Upper lobe of right lung (tissue), 1 donor: ENCODE data around the gene SVEP1. TPM values are rescaled to one million over a fixed set of nuclear protein-coding genes. Genes with fewer than 3 reads are reported as not detected.

ENCODE experiments used
- ATAC-seq: fragments of 200-7000 bp; cut with Tn5 transposase; one replicate; pipeline ENCODE4 v1.9.1; 2020; ENCODE audit warnings: mild to moderate bottlenecking, moderate library complexity
- DNase-seq: peaks from one replicate; pipeline ENCODE4 v3.0.0-alpha.2; 2020
- H3K27ac ChIP-seq: fragments of 200-600 bp; one replicate; pipeline ENCODE4 v1.8.0; 2022
- H3K27me3 ChIP-seq: fragments of 200-600 bp; one replicate; pipeline ENCODE4 v1.8.0; 2022; ENCODE audit warnings: mild to moderate bottlenecking
- H3K36me3 ChIP-seq: fragments of 200-600 bp; one replicate; pipeline ENCODE4 v1.8.0; 2022
- H3K4me1 ChIP-seq: fragments of 200-600 bp; one replicate; pipeline ENCODE4 v1.8.0; 2022
- H3K4me3 ChIP-seq: fragments of 200-600 bp; one replicate; pipeline ENCODE4 v1.8.0; 2022; ENCODE audit warnings: mild to moderate bottlenecking
- H3K9me3 ChIP-seq: fragments of 200-600 bp; one replicate; pipeline ENCODE4 v1.8.0; 2022
- CTCF ChIP-seq: fragments of 200-600 bp; IDR thresholded peaks from one replicate; pipeline ENCODE4 v1.8.0; 2022; ENCODE audit warnings: antibody characterized with exemption
- intact Hi-C: fragments of 100-400 bp; cut with DNase I; formaldehyde crosslinking; loops from one replicate; pipeline ENCODE4 v1.11.0; 2022
- total RNA-seq: library from RNA; stranded (reverse); fragmentation: NEBNext Ultra II Directional; extraction: Animal tissue kit (Norgen Biotek cat#: 25700); gene quantifications from one replicate; pipeline ENCODE4 v1.2.1, GENCODE V29; 2021
- donor health status: DM: no; HTN: yes; CAD: no; lungs with severe emphysema.

Gene SVEP1
- total RNA-seq, 1 donor from 2014 or later: 88.1 TPM

DNA sequence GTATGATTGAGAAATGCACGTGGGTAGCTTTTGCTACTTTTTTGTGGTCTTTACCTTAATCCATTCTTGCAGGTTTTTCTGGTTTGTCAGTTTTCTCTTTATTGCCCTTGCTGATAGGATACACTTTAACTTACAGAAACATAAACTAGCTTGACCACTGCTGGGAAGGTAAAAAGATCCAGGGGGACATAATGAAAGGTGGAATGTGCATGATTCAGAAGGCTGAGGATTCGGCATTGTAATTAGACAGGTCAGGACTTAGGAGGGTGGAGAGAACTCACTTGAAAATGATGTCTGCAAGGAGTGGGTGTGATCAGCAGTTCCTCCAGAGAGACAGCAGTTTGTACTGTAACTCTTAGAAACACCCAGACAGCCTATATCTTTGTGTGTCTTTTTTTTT lies 222.0 kb downstream of the SVEP1 start:
- no peak for DNase-seq
- Histone ChIP-seq H3K4me3 (no peak overlapping the region), H3K9me3 (no peaks in the 10 kb centered on the region), H3K36me3 (no peaks in the 10 kb centered on the region), H3K4me1 (no peaks in the 10 kb centered on the region), H3K27ac (no peak overlapping the region), H3K27me3 (no peaks in the 10 kb centered on the region)
- no peak for TF ChIP-seq CTCF
- ATAC-seq: no peak
- intact Hi-C loops: no loop called here

DNA sequence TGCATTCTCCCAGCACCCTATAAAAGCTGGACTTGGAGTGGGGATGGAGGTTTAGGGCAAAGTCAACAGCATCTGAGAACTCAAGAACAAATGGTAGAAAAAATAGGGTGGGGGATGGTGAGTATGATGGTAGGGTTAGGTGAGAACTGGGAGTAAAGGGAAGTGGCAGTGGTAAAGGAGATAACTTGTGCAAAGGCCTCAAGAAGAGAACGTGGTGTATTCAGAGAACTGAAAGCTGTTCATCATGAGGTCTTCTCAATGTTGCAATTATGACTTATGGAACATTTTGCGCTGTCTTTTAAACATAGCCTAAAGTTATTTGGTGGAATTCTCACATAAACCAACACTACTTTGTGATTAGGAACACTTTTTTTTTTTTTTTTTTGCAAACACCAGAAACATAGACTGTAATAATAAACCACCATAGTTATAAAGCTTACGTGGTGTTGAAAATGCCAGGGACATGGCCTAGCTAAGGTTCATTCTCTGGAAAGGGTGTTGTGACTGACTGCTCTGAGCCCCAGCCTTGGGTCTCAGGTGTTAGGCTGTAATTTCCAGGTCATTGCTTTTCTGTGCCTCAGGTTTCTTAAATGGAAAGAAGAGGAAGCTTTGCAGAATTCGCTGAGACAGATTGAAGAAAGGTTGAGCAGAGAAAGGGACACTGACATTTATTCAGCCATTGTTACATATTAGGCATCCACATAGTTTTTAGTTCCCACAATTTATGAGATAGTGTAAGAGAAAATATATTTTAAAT lies 222.7 kb downstream of the SVEP1 start:
- TF ChIP-seq CTCF: no peak

DNA sequence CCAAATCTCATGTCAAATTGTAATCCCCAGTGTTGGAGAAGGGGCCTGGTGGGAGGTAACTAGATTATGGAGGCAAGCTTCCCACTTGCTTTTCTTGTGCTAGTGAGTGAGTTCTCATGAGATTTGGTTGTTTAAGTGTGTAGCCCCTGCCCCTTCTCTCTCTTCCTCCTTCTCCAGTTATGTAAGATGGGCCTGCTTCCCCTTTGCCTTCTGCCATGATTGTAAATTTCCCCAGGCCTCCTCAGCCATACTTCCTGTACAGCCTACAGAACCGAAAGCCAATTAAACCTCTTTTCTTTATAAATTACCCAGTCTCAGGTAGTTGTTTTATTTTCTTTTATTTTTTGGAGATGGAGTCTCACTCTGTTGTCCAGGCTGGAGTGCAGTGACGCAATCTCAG lies 223.6 kb downstream of the SVEP1 start:
- Histone ChIP-seq H3K27me3 (no peaks in the 10 kb centered on the region), H3K4me3 (no peak overlapping the region), H3K36me3 (no peaks in the 10 kb centered on the region), H3K4me1 (no peaks in the 10 kb centered on the region), H3K9me3 (no peaks in the 10 kb centered on the region), H3K27ac (no peak overlapping the region)
- no peak for TF ChIP-seq CTCF
- DNase-seq (no peak), ATAC-seq (peak; percentile 22)
- intact Hi-C loops: no loop called here

More for the DNA sequence above, 222.7 kb downstream of the SVEP1 start:
- no peak overlapping the region for H3K4me3 ChIP-seq
- intact Hi-C loops: no loop called here
- H3K9me3 ChIP-seq: no peaks in the 10 kb centered on the region
- no peak overlapping the region for H3K27ac ChIP-seq
- no peaks in the 10 kb centered on the region for H3K36me3 ChIP-seq
- DNase-seq (no peak), ATAC-seq (peak; percentile 80)
- H3K4me1 ChIP-seq: no peaks in the 10 kb centered on the region
- no peaks in the 10 kb centered on the region for H3K27me3 ChIP-seq

GRCh38 chr9:110351009-110351467 lies 228.5 kb downstream of the SVEP1 start:
- ATAC-seq: no peak
- Histone ChIP-seq H3K4me1 (no peaks in the 10 kb centered on the region), H3K36me3 (no peaks in the 10 kb centered on the region), H3K27ac (no peak overlapping the region), H3K9me3 (no peaks in the 10 kb centered on the region), H3K27me3 (no peaks in the 10 kb centered on the region), H3K4me3 (no peak overlapping the region)
- intact Hi-C loops: no loop called here
- no peak for DNase-seq
- TF ChIP-seq CTCF: no peak

GRCh38 chr9:110346325-110346724 lies 233.2 kb downstream of the SVEP1 start:
- no peak for TF ChIP-seq CTCF
- no peak for ATAC-seq
- no peaks in the 10 kb centered on the region for H3K27me3 ChIP-seq

More at GRCh38 chr9:110346325-110346724, 233.2 kb downstream of the SVEP1 start:
- H3K9me3 ChIP-seq: no peaks in the 10 kb centered on the region
- H3K27ac ChIP-seq: no peak overlapping the region
- no peak overlapping the region for H3K4me3 ChIP-seq
- intact Hi-C loops: no loop called here
- DNase-seq: no peak
- no peaks in the 10 kb centered on the region for H3K4me1 ChIP-seq
- no peaks in the 10 kb centered on the region for H3K36me3 ChIP-seq
